ENCODE results near the gene ME3. TPM values are rescaled to one million over a fixed set of nuclear protein-coding genes. Genes with fewer than 3 reads are reported as not detected.

ME3 gene
- total RNA-seq, 1 donor from 2014 or later = 28.5 TPM

GRCh38 chr11:86463955-86464354 lies 208.5 kb downstream of the ME3 start:
- no peak overlapping the region for H3K27ac ChIP-seq
- H3K4me3 ChIP-seq = no peak overlapping the region
- H3K27me3 ChIP-seq = no peaks in the 10 kb centered on the region
- peaks cover 25% of the 10 kb centered on the region for H3K4me1 ChIP-seq
- H3K9me3 ChIP-seq = no peaks in the 10 kb centered on the region
- DNase-seq (ENCODE audit: extremely low spot score in 2 of 2) = no peak
- H3K36me3 ChIP-seq = peaks cover 0 to 5% of the 10 kb centered on the region in 2 donors
- TF ChIP-seq, protein P1, sequence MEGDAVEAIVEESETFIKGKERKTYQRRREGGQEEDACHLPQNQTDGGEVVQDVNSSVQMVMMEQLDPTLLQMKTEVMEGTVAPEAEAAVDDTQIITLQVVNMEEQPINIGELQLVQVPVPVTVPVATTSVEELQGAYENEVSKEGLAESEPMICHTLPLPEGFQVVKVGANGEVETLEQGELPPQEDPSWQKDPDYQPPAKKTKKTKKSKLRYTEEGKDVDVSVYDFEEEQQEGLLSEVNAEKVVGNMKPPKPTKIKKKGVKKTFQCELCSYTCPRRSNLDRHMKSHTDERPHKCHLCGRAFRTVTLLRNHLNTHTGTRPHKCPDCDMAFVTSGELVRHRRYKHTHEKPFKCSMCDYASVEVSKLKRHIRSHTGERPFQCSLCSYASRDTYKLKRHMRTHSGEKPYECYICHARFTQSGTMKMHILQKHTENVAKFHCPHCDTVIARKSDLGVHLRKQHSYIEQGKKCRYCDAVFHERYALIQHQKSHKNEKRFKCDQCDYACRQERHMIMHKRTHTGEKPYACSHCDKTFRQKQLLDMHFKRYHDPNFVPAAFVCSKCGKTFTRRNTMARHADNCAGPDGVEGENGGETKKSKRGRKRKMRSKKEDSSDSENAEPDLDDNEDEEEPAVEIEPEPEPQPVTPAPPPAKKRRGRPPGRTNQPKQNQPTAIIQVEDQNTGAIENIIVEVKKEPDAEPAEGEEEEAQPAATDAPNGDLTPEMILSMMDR (IDR thresholded peaks at IDR 0.05) = no peak
- TF ChIP-seq POLR2A (IDR thresholded peaks at IDR 0.05) (no peak), POLR2AphosphoS5 (IDR thresholded peaks at IDR 0.05; ENCODE audit: insufficient read depth in 1 of 2, low read depth in 1 of 2) (no peak)
- intact Hi-C loops (cut with DNase I) = no loop called here

DNA sequence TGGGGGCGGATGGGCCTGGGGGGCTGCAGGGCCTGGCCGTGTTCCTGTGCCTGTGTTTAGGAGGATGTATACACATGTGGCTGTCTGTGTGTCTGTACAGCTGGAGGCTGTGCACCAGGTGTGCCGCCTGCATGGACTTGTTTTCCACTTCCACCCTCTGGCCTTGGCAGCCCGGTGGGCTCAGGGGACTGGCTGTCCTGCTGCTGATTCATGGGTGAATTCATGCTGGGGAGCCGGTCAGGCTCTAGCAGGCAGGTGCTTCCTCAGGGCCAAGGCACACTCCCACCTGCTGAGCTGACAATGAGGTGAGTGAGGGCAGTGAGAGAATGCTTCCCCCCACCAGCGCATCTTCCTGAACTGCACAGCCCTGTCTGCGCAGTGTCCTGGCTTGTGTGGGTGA lies 209.3 kb downstream of the ME3 start:
- Histone ChIP-seq H3K4me1 (peaks cover 33% of the 10 kb centered on the region), H3K27ac (no peak overlapping the region), H3K4me3 (no peak overlapping the region), H3K9me3 (no peaks in the 10 kb centered on the region), H3K27me3 (no peaks in the 10 kb centered on the region), H3K36me3 (peaks cover 0 to 5% of the 10 kb centered on the region in 2 donors)
- DNase-seq (ENCODE audit: extremely low spot score in 2 of 2) = no peak
- TF ChIP-seq, protein P1 (IDR thresholded peaks at IDR 0.05) = no peak
- no peak for TF ChIP-seq POLR2AphosphoS5 (IDR thresholded peaks at IDR 0.05; ENCODE audit: insufficient read depth in 1 of 2, low read depth in 1 of 2)
- intact Hi-C loops (cut with DNase I) = no loop called here

DNA sequence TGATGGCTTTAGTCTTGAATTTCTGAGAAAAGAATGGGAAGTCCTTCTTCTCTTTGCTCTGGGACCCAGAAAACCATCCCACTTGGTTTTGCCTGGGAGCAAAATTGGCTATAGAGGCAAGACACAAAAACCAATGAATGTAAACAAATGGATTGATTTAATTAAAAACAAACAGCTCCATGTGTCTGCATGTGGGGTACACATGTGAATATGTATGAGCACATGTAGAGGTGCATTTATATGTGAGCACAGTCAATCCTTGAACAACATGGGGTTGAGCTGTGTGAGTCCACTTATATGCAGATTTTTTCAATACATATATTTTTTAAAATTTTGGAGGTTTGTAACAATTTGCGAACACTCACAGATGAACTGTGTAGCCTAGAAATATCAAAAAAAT lies 210.5 kb downstream of the ME3 start:
- H3K27ac ChIP-seq = no peak overlapping the region
- H3K36me3 ChIP-seq = peaks cover 0 to 5% of the 10 kb centered on the region in 2 donors
- H3K9me3 ChIP-seq = no peaks in the 10 kb centered on the region
- no peaks in the 10 kb centered on the region for H3K27me3 ChIP-seq
- no peak for DNase-seq (ENCODE audit: extremely low spot score in 2 of 2)
- intact Hi-C loops (cut with DNase I) = no loop called here
- no peak for TF ChIP-seq POLR2A (IDR thresholded peaks at IDR 0.05)
- no peak for TF ChIP-seq POLR2AphosphoS5 (IDR thresholded peaks at IDR 0.05; ENCODE audit: insufficient read depth in 1 of 2, low read depth in 1 of 2)
- TF ChIP-seq, protein P1 (IDR thresholded peaks at IDR 0.05) = no peak
- no peak overlapping the region for H3K4me3 ChIP-seq
- H3K4me1 ChIP-seq = peaks cover 44% of the 10 kb centered on the region

- TF ChIP-seq POLR2A (IDR thresholded peaks at IDR 0.05) (no peak), POLR2AphosphoS5 (IDR thresholded peaks at IDR 0.05; ENCODE audit: insufficient read depth in 1 of 2, low read depth in 1 of 2) (no peak)
- TF ChIP-seq, protein P1 (IDR thresholded peaks at IDR 0.05) = no peak
- H3K4me1 ChIP-seq = peaks cover 44% of the 10 kb centered on the region
- intact Hi-C loops (cut with DNase I) = no loop called here
- no peaks in the 10 kb centered on the region for H3K27me3 ChIP-seq
- peaks cover 0 to 5% of the 10 kb centered on the region in 2 donors for H3K36me3 ChIP-seq
- H3K9me3 ChIP-seq = no peaks in the 10 kb centered on the region
- peak overlapping the region; percentile 75 for H3K27ac ChIP-seq
- no peak for DNase-seq (ENCODE audit: extremely low spot score in 2 of 2)
- H3K4me3 ChIP-seq = no peak overlapping the region
Observed at GRCh38 chr11:86460461-86461385, 211.7 kb downstream of the ME3 start.

All from vagina (tissue), 2 donors.